OCI-LY3 (cell line): ENCODE data around the gene ARHGAP9.

Experiments
- H2AFZ ChIP-seq: fragments of 200-600, 300-600 bp; shearing (Covaris generic); 2 replicates; pipeline ENCODE4 v1.6.0; 2014; ENCODE audit warnings: antibody characterized with exemption, low read depth, low read length
- H3K27ac ChIP-seq: fragments of 200-600, 300-600 bp; sonication (generic); 2 replicates; pipeline ENCODE4 v1.5.1; 2014; ENCODE audit warnings: mild to moderate bottlenecking, low read length, moderate library complexity, mixed read lengths
- H3K27me3 ChIP-seq: fragments of 200-600, 300-600 bp; sonication (generic); 2 replicates; pipeline ENCODE4 v1.6.1; 2014; ENCODE audit warnings: low read depth, low read length, mixed read lengths
- H3K36me3 ChIP-seq: fragments of 200-600, 300-600 bp; sonication (generic); replicated peaks from 2 replicates; pipeline ENCODE3; 2014; ENCODE audit warnings: low read depth, low read length, mixed read lengths
- H3K4me1 ChIP-seq: fragments of 300-600, 200-600 bp; sonication (generic); 2 replicates; pipeline ENCODE4 v1.6.1; 2014; ENCODE audit warnings: low read length, mixed read lengths
- H3K4me2 ChIP-seq: fragments of 200-600, 300-600 bp; sonication (generic); 2 replicates; pipeline ENCODE4 v1.6.1; 2014; ENCODE audit warnings: low read length, mixed read lengths
- H3K4me3 ChIP-seq: fragments of 300-600, 200-600 bp; sonication (generic); 2 replicates; pipeline ENCODE4 v1.5.1; 2014; ENCODE audit warnings: antibody characterized with exemption, mild to moderate bottlenecking, low read length, moderate library complexity
- H3K79me2 ChIP-seq: fragments of 300-600, 200-600 bp; shearing (Covaris generic); 2 replicates; pipeline ENCODE4 v1.6.1; 2014; ENCODE audit warnings: mild to moderate bottlenecking, low read length, mixed read lengths
- H3K9ac ChIP-seq: fragments of 300-600, 200-600 bp; shearing (Covaris generic); 2 replicates; pipeline ENCODE4 v1.6.0; 2014; ENCODE audit warnings: mild to moderate bottlenecking, low read length, moderate library complexity
- H3K9me3 ChIP-seq: fragments of 200-600, 300-600 bp; shearing (Covaris generic); 2 replicates; pipeline ENCODE4 v1.6.1; 2014; ENCODE audit warnings: low read length, mixed read lengths; ENCODE audit not compliant: insufficient read depth
- H4K20me1 ChIP-seq: fragments of 200-600, 300-600 bp; sonication (generic); 2 replicates; pipeline ENCODE4 v1.6.1; 2016; ENCODE audit warnings: low read length, mixed read lengths; ENCODE audit not compliant: insufficient read depth
- EZH2phosphoT487 ChIP-seq: fragments of 200-600 bp; shearing (Covaris generic); IDR thresholded peaks from 2 replicates; pipeline ENCODE4 v1.6.1; 2018; ENCODE audit warnings: antibody characterized with exemption, mixed run types, low read depth
- TF ChIP-seq, protein P1 (sequence below): fragments of 200-600, 300-600 bp; sonication (generic); IDR thresholded peaks from 2 replicates; pipeline ENCODE4 v1.5.1; 2014; ENCODE audit warnings: antibody characterized with exemption, low read length, low read depth

Gene ARHGAP9

GRCh38 chr12:57476162-57476992 is 3.3 kb downstream of the ARHGAP9 start:
- Histone ChIP-seq H2AFZ (no peak overlapping the region), H3K27ac (no peak overlapping the region), H3K4me3 (peak overlapping the region; percentile 57; the same call in 1 of the 2 replicates), H3K9me3 (no peaks in the 10 kb centered on the region), H3K4me2 (peak overlapping the region; percentile 65), H3K4me1 (peaks cover 33% of the 10 kb centered on the region), H3K79me2 (no peaks in the 10 kb centered on the region), H3K36me3 (no peaks in the 10 kb centered on the region), H3K27me3 (no peaks in the 10 kb centered on the region), H3K9ac (no peak overlapping the region; the same call in 1 of the 2 replicates), H4K20me1 (no peaks in the 10 kb centered on the region)
- no peak for TF ChIP-seq EZH2phosphoT487
- TF ChIP-seq, protein P1, sequence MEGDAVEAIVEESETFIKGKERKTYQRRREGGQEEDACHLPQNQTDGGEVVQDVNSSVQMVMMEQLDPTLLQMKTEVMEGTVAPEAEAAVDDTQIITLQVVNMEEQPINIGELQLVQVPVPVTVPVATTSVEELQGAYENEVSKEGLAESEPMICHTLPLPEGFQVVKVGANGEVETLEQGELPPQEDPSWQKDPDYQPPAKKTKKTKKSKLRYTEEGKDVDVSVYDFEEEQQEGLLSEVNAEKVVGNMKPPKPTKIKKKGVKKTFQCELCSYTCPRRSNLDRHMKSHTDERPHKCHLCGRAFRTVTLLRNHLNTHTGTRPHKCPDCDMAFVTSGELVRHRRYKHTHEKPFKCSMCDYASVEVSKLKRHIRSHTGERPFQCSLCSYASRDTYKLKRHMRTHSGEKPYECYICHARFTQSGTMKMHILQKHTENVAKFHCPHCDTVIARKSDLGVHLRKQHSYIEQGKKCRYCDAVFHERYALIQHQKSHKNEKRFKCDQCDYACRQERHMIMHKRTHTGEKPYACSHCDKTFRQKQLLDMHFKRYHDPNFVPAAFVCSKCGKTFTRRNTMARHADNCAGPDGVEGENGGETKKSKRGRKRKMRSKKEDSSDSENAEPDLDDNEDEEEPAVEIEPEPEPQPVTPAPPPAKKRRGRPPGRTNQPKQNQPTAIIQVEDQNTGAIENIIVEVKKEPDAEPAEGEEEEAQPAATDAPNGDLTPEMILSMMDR = no peak

GRCh38 chr12:57475271-57476161 is 4.2 kb downstream of the ARHGAP9 start:
- TF ChIP-seq, protein P1 = no peak
- no peak for TF ChIP-seq EZH2phosphoT487
- no peaks in the 10 kb centered on the region for H3K79me2 ChIP-seq
- H3K27ac ChIP-seq = no peak overlapping the region
- H3K9me3 ChIP-seq = no peaks in the 10 kb centered on the region
- H2AFZ ChIP-seq = no peak overlapping the region
- no peak overlapping the region for H3K4me2 ChIP-seq
- H3K36me3 ChIP-seq = no peaks in the 10 kb centered on the region
- peaks cover 33% of the 10 kb centered on the region for H3K4me1 ChIP-seq
- H4K20me1 ChIP-seq = no peaks in the 10 kb centered on the region
- H3K27me3 ChIP-seq = no peaks in the 10 kb centered on the region
- no peak overlapping the region for H3K4me3 ChIP-seq
- no peak overlapping the region for H3K9ac ChIP-seq

GRCh38 chr12:57474862-57475261 is 4.8 kb downstream of the ARHGAP9 start:
- no peaks in the 10 kb centered on the region for H4K20me1 ChIP-seq
- no peaks in the 10 kb centered on the region for H3K27me3 ChIP-seq
- no peak overlapping the region for H3K4me2 ChIP-seq
- TF ChIP-seq, protein P1 = no peak
- H3K36me3 ChIP-seq = no peaks in the 10 kb centered on the region
- peaks cover 31% of the 10 kb centered on the region for H3K4me1 ChIP-seq
- H2AFZ ChIP-seq = no peak overlapping the region
- H3K4me3 ChIP-seq = no peak overlapping the region
- H3K79me2 ChIP-seq = no peaks in the 10 kb centered on the region
- H3K9me3 ChIP-seq = no peaks in the 10 kb centered on the region
- no peak overlapping the region for H3K27ac ChIP-seq
- H3K9ac ChIP-seq = no peak overlapping the region

- Histone ChIP-seq H4K20me1 (no peaks in the 10 kb centered on the region), H3K4me3 (no peak overlapping the region), H3K4me1 (peaks cover 27% of the 10 kb centered on the region), H3K36me3 (no peaks in the 10 kb centered on the region), H3K79me2 (no peaks in the 10 kb centered on the region), H2AFZ (no peak overlapping the region), H3K9ac (no peak overlapping the region), H3K27me3 (no peaks in the 10 kb centered on the region), H3K9me3 (no peaks in the 10 kb centered on the region), H3K4me2 (no peak overlapping the region), H3K27ac (no peak overlapping the region)
- TF ChIP-seq, protein P1 = no peak
- no peak for TF ChIP-seq EZH2phosphoT487
These were observed 5.2 kb downstream of the ARHGAP9 start for GRCh38 chr12:57474430-57474829.
